NAMALWA (cell line): ENCODE measurements around the gene GRM4.

Experiments
- DNase-seq: peaks from one replicate; pipeline ENCODE4 v3.0.0-alpha.2; 2015; ENCODE audit warnings: low spot score

The GRM4 gene

GRCh38 chr6:33993653-33994471 is 152.0 kb downstream of the GRM4 start:
- no peak for DNase-seq

- DNase-seq: no peak
Measured at GRCh38 chr6:33993091-33993490, 152.8 kb downstream of the GRM4 start.

GRCh38 chr6:33992191-33992590 is 153.7 kb downstream of the GRM4 start:
- no peak for DNase-seq

GRCh38 chr6:33991610-33992009 is 154.3 kb downstream of the GRM4 start:
- no peak for DNase-seq

GRCh38 chr6:33990061-33990541 is 155.8 kb downstream of the GRM4 start:
- DNase-seq: no peak

GRCh38 chr6:33989016-33989854 is 156.7 kb downstream of the GRM4 start:
- no peak for DNase-seq

- DNase-seq: no peak
Measured at GRCh38 chr6:33988121-33989015, 157.5 kb downstream of the GRM4 start.

- no peak for DNase-seq
Measured at GRCh38 chr6:33987531-33988021, 158.3 kb downstream of the GRM4 start.

GRCh38 chr6:33985947-33986346 is 159.9 kb downstream of the GRM4 start:
- no peak for DNase-seq

- DNase-seq: no peak
Measured at GRCh38 chr6:33985313-33985751, 160.6 kb downstream of the GRM4 start.

- DNase-seq: no peak
Measured at GRCh38 chr6:33984466-33985312, 161.2 kb downstream of the GRM4 start.

- no peak for DNase-seq
Measured at GRCh38 chr6:33983721-33984465, 162.0 kb downstream of the GRM4 start.

GRCh38 chr6:33983109-33983716 is 162.7 kb downstream of the GRM4 start:
- no peak for DNase-seq

GRCh38 chr6:33981861-33982260 is 164.0 kb downstream of the GRM4 start:
- DNase-seq: no peak

GRCh38 chr6:33981421-33981820 is 164.5 kb downstream of the GRM4 start:
- DNase-seq: no peak

- DNase-seq: no peak
Measured at GRCh38 chr6:33980176-33981175, 165.4 kb downstream of the GRM4 start.

- DNase-seq: no peak
Measured at GRCh38 chr6:33979750-33980149, 166.1 kb downstream of the GRM4 start.

- no peak for DNase-seq
Measured at GRCh38 chr6:33978412-33979150, 167.3 kb downstream of the GRM4 start.
